OCI-LY7 (cell line): ENCODE results near the gene NDUFB5.

ENCODE experiments used
- CTCF ChIP-seq: fragments of 200-600 bp; sonication (generic); conservative IDR thresholded peaks from 2 replicates; pipeline ENCODE4 v1.5.1; 2014; ENCODE audit warnings: mild to moderate bottlenecking, antibody characterized with exemption, low read length, moderate library complexity, mixed read lengths
- EZH2phosphoT487 ChIP-seq: fragments of 200-600 bp; sonication (generic); IDR thresholded peaks from 2 replicates; pipeline ENCODE4 v1.6.1; 2018; ENCODE audit warnings: low read depth, borderline replicate concordance, mild to moderate bottlenecking, mixed run types, antibody characterized with exemption, low read length, moderate library complexity, mixed read lengths

GRCh38 chr3:179652447-179653095 is 48.0 kb downstream of the NDUFB5 start, which contains the start of gene USP13:
- 0 out of 2 replicates have a peak, but pooled peaks have one; percentile 7 for TF ChIP-seq CTCF
- no peak for TF ChIP-seq EZH2phosphoT487
